Mesothelial cell of epicardium (in vitro differentiated cells): ENCODE measurements around the gene PCDHGB5. TPM values are rescaled to one million over a fixed set of nuclear protein-coding genes. Genes with fewer than 3 reads are reported as not detected.
"Not testable (repeated sequence)": the region's sequence is repeated elsewhere in the genome, so short reads cannot be mapped to it uniquely, and the experiment has no call there.

ENCODE experiments used
- DNase-seq, 2 experiments: peaks; one replicate each; pipeline ENCODE4 v3.0.0; 2021; ENCODE audit warnings: low spot score in 2 of 2; ENCODE audit not compliant: unreplicated experiment in 2 of 2
- H3K27ac Mint-ChIP-seq: 2 replicates; pipeline ENCODE4 v1.8.0; 2021; ENCODE audit warnings: mixed read lengths
- H3K27me3 Mint-ChIP-seq: 2 replicates; pipeline ENCODE4 v1.8.0; 2021; ENCODE audit warnings: low read depth, mixed read lengths
- H3K36me3 Mint-ChIP-seq: 2 replicates; pipeline ENCODE4 v1.8.0; 2021; ENCODE audit warnings: mixed read lengths
- H3K4me1 Mint-ChIP-seq: 2 replicates; pipeline ENCODE4 v1.8.0; 2021; ENCODE audit warnings: mixed read lengths
- H3K4me3 Mint-ChIP-seq: 2 replicates; pipeline ENCODE4 v1.8.0; 2021; ENCODE audit warnings: mild to moderate bottlenecking, moderate library complexity, mixed read lengths
- H3K9me3 Mint-ChIP-seq: 2 replicates; pipeline ENCODE4 v1.8.0; 2021; ENCODE audit warnings: mixed read lengths
- CTCF ChIP-seq: fragments of 200-600 bp; sonication (generic); IDR thresholded peaks from one replicate; pipeline ENCODE4 v1.5.0; 2021; ENCODE audit warnings: antibody characterized with exemption; ENCODE audit not compliant: unreplicated experiment
- total RNA-seq: library from RNA; stranded (reverse); gene quantifications from 3 replicates; pipeline ENCODE4 v1.2.1, GENCODE V29; 2021

PCDHGB5 gene
- total RNA-seq, 1 donor from 2014 or later: 3.9 TPM

GRCh38 chr5:141389153-141390042, 8.3 kb upstream of the PCDHGB5 start:
- Mint-ChIP-seq H3K36me3 (peaks cover 40% of the 10 kb centered on the region), H3K4me3 (peak overlapping the region; percentile 15), H3K27ac (no peak overlapping the region), H3K27me3 (no peaks in the 10 kb centered on the region), H3K4me1 (no peaks in the 10 kb centered on the region), H3K9me3 (peaks cover 64% of the 10 kb centered on the region)
- no peak for TF ChIP-seq CTCF
- no peak for DNase-seq

- Mint-ChIP-seq H3K36me3 (peaks cover 53% of the 10 kb centered on the region), H3K27ac (no peak within 1 kb of the TSS), H3K4me3 (no peak within 1 kb of the TSS), H3K27me3 (no peaks in the 10 kb centered on the region), H3K4me1 (no peaks in the 10 kb centered on the region), H3K9me3 (peaks cover 55% of the 10 kb centered on the region)
- no peak for TF ChIP-seq CTCF
- no peak for DNase-seq
Observed at GRCh38 chr5:141392429-141393198, 5.1 kb upstream of the PCDHGB5 start, which contains the start of gene PCDHGA8. TSS of gene PCDHGA8 (plus strand) at chr5:141392633. CDS start at chr5:141392814, 181 bp downstream.

GRCh38 chr5:141393267-141393666, 4.5 kb upstream of the PCDHGB5 start:
- H3K4me3 Mint-ChIP-seq: no peak overlapping the region
- no peak for DNase-seq
- H3K36me3 Mint-ChIP-seq: peaks cover 52% of the 10 kb centered on the region
- TF ChIP-seq CTCF: no peak
- no peak overlapping the region for H3K27ac Mint-ChIP-seq
- no peaks in the 10 kb centered on the region for H3K27me3 Mint-ChIP-seq
- H3K4me1 Mint-ChIP-seq: no peaks in the 10 kb centered on the region
- peaks cover 54% of the 10 kb centered on the region for H3K9me3 Mint-ChIP-seq

GRCh38 chr5:141394401-141395187, 3.2 kb upstream of the PCDHGB5 start:
- Mint-ChIP-seq H3K9me3 (peaks cover 54% of the 10 kb centered on the region), H3K36me3 (peaks cover 51% of the 10 kb centered on the region)
- not testable (repeated sequence) for H3K27ac Mint-ChIP-seq, H3K4me3 Mint-ChIP-seq, H3K4me1 Mint-ChIP-seq, H3K27me3 Mint-ChIP-seq, DNase-seq

GRCh38 chr5:141398608-141399007, 861 bp downstream of the PCDHGB5 start:
- Mint-ChIP-seq H3K27ac (no peak overlapping the region), H3K4me3 (no peak overlapping the region), H3K4me1 (no peaks in the 10 kb centered on the region), H3K9me3 (peaks cover 50% of the 10 kb centered on the region), H3K27me3 (no peaks in the 10 kb centered on the region), H3K36me3 (peaks cover 46% of the 10 kb centered on the region)
- no peak for DNase-seq
- no peak for TF ChIP-seq CTCF
